K562 (cell line): Measurements from ENCODE around the gene PAQR4. TPM values are rescaled to one million over a fixed set of nuclear protein-coding genes. Genes with fewer than 3 reads are reported as not detected.
A peak's percentile ranks its signal among the peaks of the same experiment; 100 is the strongest.

Experiments used
- BCOR ChIP-seq: fragments of 450-650 bp; IDR thresholded peaks from 2 replicates; pipeline ENCODE4 v1.6.1; 2016
- CLOCK ChIP-seq: fragments of 250-450 bp; sonication (Bioruptor Pico); IDR thresholded peaks from 2 replicates; pipeline ENCODE4 v1.4.0; 2020; ENCODE audit warnings: mild to moderate bottlenecking, moderate library complexity, borderline replicate concordance
- EGR1 ChIP-seq: fragments of 450-650 bp; conservative IDR thresholded peaks from 2 replicates; pipeline ENCODE4 v1.6.1; 2017; ENCODE audit warnings: mild to moderate bottlenecking
- PRDM10 ChIP-seq: fragments of 450-650 bp; IDR thresholded peaks from 2 replicates; pipeline ENCODE4 v1.6.1; 2018; ENCODE audit not compliant: partially characterized antibody
- REST ChIP-seq, 2 experiments: fragments of 450-650 bp; formaldehyde crosslinking in 1 of 2; IDR thresholded peaks; 2 replicates each; pipeline versions ENCODE4 v1.4.0 to v1.6.1; 2014 to 2020; ENCODE audit warnings: mild to moderate bottlenecking in 2 of 2, borderline replicate concordance in 1 of 2, low read depth in 1 of 2
- ZNF592 ChIP-seq: fragments of 450-650 bp; IDR thresholded peaks from 2 replicates; pipeline ENCODE4 v1.6.1; 2017; ENCODE audit warnings: antibody characterized with exemption, mild to moderate bottlenecking
- polyA plus RNA-seq, 8 experiments: library from polyadenylated mRNA; depleted of rRNA in 4 of 8; stranded (reverse) in 5 of 8; unstranded in 3 of 8; fragments of >200 nt; fragmentation: Nextera tagmentation in 2 of 8; fragmentation: Illumina TruSeq in 1 of 8; extraction: Ambion mirVana in 2 of 8; extraction: Trizol in 1 of 8; gene quantifications; 2 replicates each; pipeline versions ENCODE4 v1.2.1 to v1.2.3, GENCODE V29; 2011 to 2014; ENCODE audit warnings: inconsistent platforms in 1 of 8, missing spikeins in 1 of 8
- total RNA-seq, 7 experiments: library from RNA; depleted of rRNA in 6 of 7; stranded (reverse); fragments of >200 nt in 6 of 7; fragmentation: Illumina TruSeq in 2 of 7; extraction: Trizol in 2 of 7; gene quantifications; 2 replicates each; pipeline versions ENCODE4 v1.2.1 to v1.2.3, GENCODE V29; 2011 to 2021; ENCODE audit warnings: low replicate concordance in 1 of 7

The PAQR4 gene
- total and polyA plus RNA-seq, 9 of the 15 experiments (the other 6 are each of a cell fraction or from before 2014, with no cell fraction given) = 0.62 to 40.4 (median 19.5) TPM

GRCh38 chr16:2963723-2964474 is 5.2 kb upstream of the PAQR4 start, which contains the start of gene KREMEN2 (continued):
- TF ChIP-seq REST (IDR thresholded peaks at IDR 0.05; ENCODE audit: borderline replicate concordance) (peak; percentile 21; the same call in 1 of the 2 replicates), REST (CRISPR knock-in tag; IDR thresholded peaks at IDR 0.05; ENCODE audit: low read depth) (no peak), ZNF592 (no peak), EGR1 (peak; percentile 84), PRDM10 (peak; percentile 75), CLOCK (CRISPR knock-in tag) (no peak), BCOR (no peak)
